Liver (tissue), 9 donors: ENCODE measurements around the gene RANBP6. TPM values are rescaled to one million over a fixed set of nuclear protein-coding genes. Genes with fewer than 3 reads are reported as not detected.

ENCODE experiments used
- DNase-seq: peaks from one replicate; pipeline ENCODE4 v3.0.0-alpha.2; 2017; ENCODE audit warnings: low spot score
- H3K27ac ChIP-seq, 2 donors: one replicate each; pipeline ENCODE4 v1.7.0; 2013; ENCODE audit warnings: inconsistent platforms in 2 of 2, low read length in 2 of 2, control low read depth in 1 of 2, low read depth in 1 of 2, mild to moderate bottlenecking in 1 of 2
- H3K27me3 ChIP-seq, 4 donors: one replicate each; pipeline versions ENCODE4 v1.6.1 to v1.7.0; 2013; ENCODE audit warnings: low read length in 3 of 4, inconsistent platforms in 1 of 4, mild to moderate bottlenecking in 1 of 4, moderate library complexity in 1 of 4; ENCODE audit not compliant: control insufficient read depth in 4 of 4, insufficient read depth in 4 of 4
- H3K36me3 ChIP-seq, 4 donors: one replicate each; pipeline versions ENCODE4 v1.6.1 to v1.7.0; 2013; ENCODE audit warnings: low read length in 3 of 4, mild to moderate bottlenecking in 3 of 4, low read depth in 1 of 4, moderate library complexity in 1 of 4; ENCODE audit not compliant: control insufficient read depth in 4 of 4, insufficient read depth in 3 of 4
- H3K4me1 ChIP-seq, 4 donors: one replicate each; pipeline versions ENCODE4 v1.6.1 to v1.7.0; 2013; ENCODE audit warnings: low read length in 3 of 4, mild to moderate bottlenecking in 3 of 4, moderate library complexity in 1 of 4; ENCODE audit not compliant: control insufficient read depth in 4 of 4, insufficient read depth in 4 of 4
- H3K4me3 ChIP-seq, 3 donors: one replicate each; pipeline versions ENCODE4 v1.6.1 to v1.7.0; 2013; ENCODE audit warnings: low read length in 3 of 3, control low read depth in 1 of 3, low read depth in 1 of 3, mild to moderate bottlenecking in 1 of 3
- H3K9ac ChIP-seq, 2 donors: one replicate each; pipeline ENCODE4 v1.7.0; 2013; ENCODE audit warnings: low read length in 2 of 2, mild to moderate bottlenecking in 2 of 2, moderate library complexity in 2 of 2, control low read depth in 1 of 2, low read depth in 1 of 2
- H3K9me3 ChIP-seq, 4 donors: one replicate each; pipeline versions ENCODE4 v1.6.1 to v1.7.0; 2013; ENCODE audit warnings: low read length in 3 of 4; ENCODE audit not compliant: control insufficient read depth in 4 of 4
- ATF3 ChIP-seq: IDR thresholded peaks from 2 replicates; pipeline ENCODE4 v1.6.1; 2016; ENCODE audit warnings: antibody characterized with exemption
- CTCF ChIP-seq: fragments of 150-350 bp; IDR thresholded peaks from 2 replicates; pipeline ENCODE4 v1.5.1; 2017; ENCODE audit warnings: improper control_type of control experiment, low read depth, low read length; ENCODE audit not compliant: missing input control
- EGR1 ChIP-seq, 2 donors: IDR thresholded peaks; 2 replicates each; pipeline ENCODE4 v1.6.1; 2016 to 2018; ENCODE audit warnings: antibody characterized with exemption in 2 of 2, low read depth in 2 of 2
- FOXA1 ChIP-seq: IDR thresholded peaks from 2 replicates; pipeline ENCODE4 v1.6.1; 2016; ENCODE audit warnings: antibody characterized with exemption
- FOXA2 ChIP-seq: IDR thresholded peaks from 2 replicates; pipeline ENCODE4 v1.6.1; 2016; ENCODE audit warnings: antibody characterized with exemption
- GABPA ChIP-seq, 2 donors: IDR thresholded peaks in 1 of 2; conservative IDR thresholded peaks in 1 of 2; 2 replicates each; pipeline ENCODE4 v1.6.1; 2016; ENCODE audit warnings: antibody characterized with exemption in 2 of 2, mild to moderate bottlenecking in 1 of 2, moderate library complexity in 1 of 2
- HNF4A ChIP-seq, 2 donors: conservative IDR thresholded peaks; 2 replicates each; pipeline ENCODE4 v1.6.1; 2016; ENCODE audit warnings: antibody characterized with exemption in 2 of 2, mild to moderate bottlenecking in 2 of 2
- HNF4G ChIP-seq: IDR thresholded peaks from 2 replicates; pipeline ENCODE4 v1.6.1; 2016; ENCODE audit warnings: antibody characterized with exemption
- JUND ChIP-seq, 2 donors: IDR thresholded peaks; 2 replicates each; pipeline ENCODE4 v1.6.1; 2016; ENCODE audit warnings: antibody characterized with exemption in 2 of 2
- NR2F2 ChIP-seq: IDR thresholded peaks from 2 replicates; pipeline ENCODE4 v1.6.1; 2016; ENCODE audit warnings: antibody characterized with exemption
- RXRA ChIP-seq, 2 donors: IDR thresholded peaks; 2 replicates each; pipeline ENCODE4 v1.6.1; 2017 to 2018; ENCODE audit warnings: antibody characterized with exemption in 2 of 2, mild to moderate bottlenecking in 1 of 2
- SP1 ChIP-seq: IDR thresholded peaks from 2 replicates; pipeline ENCODE4 v1.6.1; 2018; ENCODE audit warnings: antibody characterized with exemption, mild to moderate bottlenecking
- TAF1 ChIP-seq: conservative IDR thresholded peaks from 2 replicates; pipeline ENCODE4 v1.6.1; 2016; ENCODE audit warnings: antibody characterized with exemption, mild to moderate bottlenecking
- YY1 ChIP-seq: IDR thresholded peaks from 2 replicates; pipeline ENCODE4 v1.6.1; 2016; ENCODE audit warnings: antibody characterized with exemption, mild to moderate bottlenecking
- WGBS: extraction: QIAGEN DNeasy Blood & Tissue Kit; methylation state at CpG from one replicate; pipeline ENCODE4 v1.1.7; 2013; 5-methylcytosine and 5-hydroxymethylcytosine counted together
- polyA plus RNA-seq, 2 donors: library from polyadenylated mRNA; stranded (reverse) in 1 of 2; unstranded in 1 of 2; fragments of 200-250 nt in 1 of 2; fragments of >200 nt in 1 of 2; fragmentation: Nextera tagmentation in 1 of 2; extraction: Ambion mirVana in 1 of 2; gene quantifications; one replicate each; pipeline versions ENCODE4 v1.2.1 to v1.2.3, GENCODE V29; 2013 to 2015
- total RNA-seq, 2 donors: library from RNA; depleted of rRNA; stranded (reverse); fragments of >200 nt; gene quantifications; one replicate each; pipeline ENCODE4 v1.2.3, GENCODE V29; 2014
- TF ChIP-seq, protein P1 (sequence below): IDR thresholded peaks from 2 replicates; pipeline ENCODE4 v1.6.1; 2016; ENCODE audit warnings: antibody characterized with exemption
- TF ChIP-seq, protein P2 (sequence below): IDR thresholded peaks from 2 replicates; pipeline ENCODE4 v1.6.1; 2016; ENCODE audit warnings: antibody characterized with exemption, mild to moderate bottlenecking
- TF ChIP-seq, protein P3 (sequence below): IDR thresholded peaks from 2 replicates; pipeline ENCODE4 v1.6.1; 2016; ENCODE audit warnings: antibody characterized with exemption
- donor health status: healthy.
- donor health status: healthy.
- donor health status: healthy.
- donor health status: healthy.
- donor health status: healthy.

RANBP6 gene
- total and polyA plus RNA-seq, 4 donors: 6.2 to 15.9 (median 11.1) TPM

- no peak for DNase-seq
- Histone ChIP-seq H3K4me1 (no peaks in the 10 kb centered on the region), H3K9ac (no peak overlapping the region), H3K4me3 (no peak overlapping the region), H3K27me3 (no peaks in the 10 kb centered on the region), H3K36me3 (no peaks in the 10 kb centered on the region), H3K9me3 (no peaks in the 10 kb centered on the region), H3K27ac (no peak overlapping the region)
- TF ChIP-seq RXRA (IDR thresholded peaks at IDR 0.05): no peak
- TF ChIP-seq CTCF: no peak
- TF ChIP-seq, protein P1, sequence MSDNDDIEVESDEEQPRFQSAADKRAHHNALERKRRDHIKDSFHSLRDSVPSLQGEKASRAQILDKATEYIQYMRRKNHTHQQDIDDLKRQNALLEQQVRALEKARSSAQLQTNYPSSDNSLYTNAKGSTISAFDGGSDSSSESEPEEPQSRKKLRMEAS: no peak
- TF ChIP-seq HNF4A (conservative IDR thresholded peaks at IDR 0.05): no peak
- no peak for TF ChIP-seq TAF1
- no peak for TF ChIP-seq FOXA2
- TF ChIP-seq YY1: no peak
- no peak for TF ChIP-seq JUND (IDR thresholded peaks at IDR 0.05)
- no peak for TF ChIP-seq GABPA (IDR thresholded peaks at IDR 0.05 in 1 of 2, conservative IDR thresholded peaks at IDR 0.05 in 1 of 2)
- TF ChIP-seq, protein P2, sequence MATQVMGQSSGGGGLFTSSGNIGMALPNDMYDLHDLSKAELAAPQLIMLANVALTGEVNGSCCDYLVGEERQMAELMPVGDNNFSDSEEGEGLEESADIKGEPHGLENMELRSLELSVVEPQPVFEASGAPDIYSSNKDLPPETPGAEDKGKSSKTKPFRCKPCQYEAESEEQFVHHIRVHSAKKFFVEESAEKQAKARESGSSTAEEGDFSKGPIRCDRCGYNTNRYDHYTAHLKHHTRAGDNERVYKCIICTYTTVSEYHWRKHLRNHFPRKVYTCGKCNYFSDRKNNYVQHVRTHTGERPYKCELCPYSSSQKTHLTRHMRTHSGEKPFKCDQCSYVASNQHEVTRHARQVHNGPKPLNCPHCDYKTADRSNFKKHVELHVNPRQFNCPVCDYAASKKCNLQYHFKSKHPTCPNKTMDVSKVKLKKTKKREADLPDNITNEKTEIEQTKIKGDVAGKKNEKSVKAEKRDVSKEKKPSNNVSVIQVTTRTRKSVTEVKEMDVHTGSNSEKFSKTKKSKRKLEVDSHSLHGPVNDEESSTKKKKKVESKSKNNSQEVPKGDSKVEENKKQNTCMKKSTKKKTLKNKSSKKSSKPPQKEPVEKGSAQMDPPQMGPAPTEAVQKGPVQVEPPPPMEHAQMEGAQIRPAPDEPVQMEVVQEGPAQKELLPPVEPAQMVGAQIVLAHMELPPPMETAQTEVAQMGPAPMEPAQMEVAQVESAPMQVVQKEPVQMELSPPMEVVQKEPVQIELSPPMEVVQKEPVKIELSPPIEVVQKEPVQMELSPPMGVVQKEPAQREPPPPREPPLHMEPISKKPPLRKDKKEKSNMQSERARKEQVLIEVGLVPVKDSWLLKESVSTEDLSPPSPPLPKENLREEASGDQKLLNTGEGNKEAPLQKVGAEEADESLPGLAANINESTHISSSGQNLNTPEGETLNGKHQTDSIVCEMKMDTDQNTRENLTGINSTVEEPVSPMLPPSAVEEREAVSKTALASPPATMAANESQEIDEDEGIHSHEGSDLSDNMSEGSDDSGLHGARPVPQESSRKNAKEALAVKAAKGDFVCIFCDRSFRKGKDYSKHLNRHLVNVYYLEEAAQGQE: no peak
- TF ChIP-seq SP1: no peak
- TF ChIP-seq HNF4G: no peak
- no peak for TF ChIP-seq NR2F2
- TF ChIP-seq FOXA1: no peak
- TF ChIP-seq EGR1 (IDR thresholded peaks at IDR 0.05; ENCODE audit: low read depth in 2 of 2): no peak
- WGBS: 84% methylated on average over 4 of the region's 4 CpGs
Measured at GRCh38 chr9:6047020-6047419, 31.6 kb upstream of the RANBP6 start.

DNA sequence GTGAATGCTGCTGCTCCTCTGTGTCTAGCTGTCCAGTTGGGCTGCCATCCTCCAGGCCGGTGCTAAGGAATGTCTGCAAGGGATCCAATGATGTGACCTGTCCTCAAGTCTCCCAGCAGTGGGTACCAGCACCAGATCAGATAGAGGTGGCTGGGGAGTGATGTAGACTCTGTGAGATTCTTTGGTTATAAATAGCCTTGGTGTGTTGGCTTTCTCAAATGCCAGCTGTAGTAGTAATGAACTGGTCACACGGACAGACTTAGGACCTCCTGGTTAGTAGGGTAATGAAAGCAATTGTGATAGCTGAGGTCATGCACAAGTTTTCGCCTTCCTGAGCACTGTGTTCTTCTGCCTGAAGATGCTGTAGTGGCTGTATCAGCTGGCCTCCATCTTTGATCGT, 29.9 kb upstream of the RANBP6 start:
- Histone ChIP-seq H3K27me3 (no peaks in the 10 kb centered on the region), H3K4me1 (no peaks in the 10 kb centered on the region), H3K27ac (no peak overlapping the region), H3K36me3 (no peaks in the 10 kb centered on the region), H3K9me3 (no peaks in the 10 kb centered on the region), H3K4me3 (no peak overlapping the region), H3K9ac (no peak overlapping the region)
- DNase-seq: no peak
- WGBS: 91% methylated on average over 4 of the region's 4 CpGs
- TF ChIP-seq SP1 (no peak), JUND (IDR thresholded peaks at IDR 0.05) (no peak), CTCF (no peak), ATF3 (no peak), EGR1 (IDR thresholded peaks at IDR 0.05; ENCODE audit: low read depth in 2 of 2) (no peak), RXRA (IDR thresholded peaks at IDR 0.05) (no peak), YY1 (no peak)
- TF ChIP-seq, protein P2: no peak
- TF ChIP-seq, protein P3, sequence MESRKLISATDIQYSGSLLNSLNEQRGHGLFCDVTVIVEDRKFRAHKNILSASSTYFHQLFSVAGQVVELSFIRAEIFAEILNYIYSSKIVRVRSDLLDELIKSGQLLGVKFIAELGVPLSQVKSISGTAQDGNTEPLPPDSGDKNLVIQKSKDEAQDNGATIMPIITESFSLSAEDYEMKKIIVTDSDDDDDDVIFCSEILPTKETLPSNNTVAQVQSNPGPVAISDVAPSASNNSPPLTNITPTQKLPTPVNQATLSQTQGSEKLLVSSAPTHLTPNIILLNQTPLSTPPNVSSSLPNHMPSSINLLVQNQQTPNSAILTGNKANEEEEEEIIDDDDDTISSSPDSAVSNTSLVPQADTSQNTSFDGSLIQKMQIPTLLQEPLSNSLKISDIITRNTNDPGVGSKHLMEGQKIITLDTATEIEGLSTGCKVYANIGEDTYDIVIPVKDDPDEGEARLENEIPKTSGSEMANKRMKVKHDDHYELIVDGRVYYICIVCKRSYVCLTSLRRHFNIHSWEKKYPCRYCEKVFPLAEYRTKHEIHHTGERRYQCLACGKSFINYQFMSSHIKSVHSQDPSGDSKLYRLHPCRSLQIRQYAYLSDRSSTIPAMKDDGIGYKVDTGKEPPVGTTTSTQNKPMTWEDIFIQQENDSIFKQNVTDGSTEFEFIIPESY: no peak
